ENCODE results near the gene C9orf152. TPM values are rescaled to one million over a fixed set of nuclear protein-coding genes. Genes with fewer than 3 reads are reported as not detected.

C9orf152 gene
- total and polyA plus RNA-seq, 10 donors, result not detected

DNA sequence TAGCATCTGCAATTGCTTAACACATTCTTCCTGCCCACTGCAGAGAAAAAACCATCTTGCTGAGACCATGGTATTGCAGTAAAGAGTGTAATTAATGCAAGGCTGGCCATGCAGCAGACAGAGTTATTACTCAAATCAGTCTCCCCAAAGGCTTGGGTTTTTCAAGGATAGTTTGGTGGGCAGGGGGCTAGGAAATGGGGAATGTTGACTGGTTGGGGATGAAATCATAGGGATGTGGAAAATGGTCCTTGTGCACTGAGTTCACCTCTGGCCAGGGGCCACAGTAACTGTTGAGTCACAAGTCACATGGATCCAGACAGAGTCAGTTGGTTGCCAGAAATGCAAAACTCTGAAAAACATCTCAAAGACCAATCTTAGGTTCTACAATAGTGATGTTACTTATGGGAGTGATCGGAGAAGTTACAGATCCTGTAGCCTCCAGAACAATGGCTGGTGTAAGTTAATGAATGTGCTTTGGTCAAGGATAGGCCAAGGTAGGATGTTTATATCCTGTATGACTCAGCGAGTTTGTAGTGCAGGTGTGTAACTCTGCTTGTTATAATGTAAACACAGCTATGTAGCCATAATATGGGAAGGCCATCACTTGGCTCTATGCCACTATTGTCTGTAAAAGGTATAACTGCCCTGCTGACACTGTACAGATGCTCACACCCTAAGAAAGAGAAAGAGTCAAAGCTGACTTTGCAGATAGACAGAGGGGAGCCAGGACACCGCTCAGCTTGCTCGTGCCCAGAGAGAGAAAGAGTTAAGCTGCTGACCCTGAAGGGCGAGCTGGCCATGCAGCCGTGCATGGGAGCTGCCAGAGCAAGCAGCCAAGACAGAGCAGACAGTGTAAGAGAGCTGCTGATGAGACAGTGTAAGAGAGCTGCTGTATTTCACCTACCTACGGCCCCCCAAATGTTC, 27.2 kb downstream of the C9orf152 start:
- no peak overlapping the region for H3K27ac ChIP-seq
- intact Hi-C loops (cut with DNase I; ENCODE audit: low total_unique reads), result loop anchor here (5.0 kb wide), 1 partner anchor 442 kb away; no protein-coding TSS in a partner anchor
- H3K9me3 ChIP-seq, result no peaks in the 10 kb centered on the region
- H3K4me1 ChIP-seq, result peaks cover 0 to 12% (median 0%) of the 10 kb centered on the region in 6 donors
- H3K27me3 ChIP-seq (replicated peaks in 1 of 7), result no peaks in the 10 kb centered on the region
- no peaks in the 10 kb centered on the region for H3K36me3 ChIP-seq
- no peak overlapping the region for H3K4me3 ChIP-seq
- 68 to 79% (median 78%) methylated on average over 7 of the region's 7 CpGs for WGBS, 5 donors
- DNase-seq, result no peak
- TF ChIP-seq POLR2AphosphoS5 (IDR thresholded peaks at IDR 0.05) (no peak), POLR2A (IDR thresholded peaks at IDR 0.05) (no peak)
- TF ChIP-seq, protein P1, sequence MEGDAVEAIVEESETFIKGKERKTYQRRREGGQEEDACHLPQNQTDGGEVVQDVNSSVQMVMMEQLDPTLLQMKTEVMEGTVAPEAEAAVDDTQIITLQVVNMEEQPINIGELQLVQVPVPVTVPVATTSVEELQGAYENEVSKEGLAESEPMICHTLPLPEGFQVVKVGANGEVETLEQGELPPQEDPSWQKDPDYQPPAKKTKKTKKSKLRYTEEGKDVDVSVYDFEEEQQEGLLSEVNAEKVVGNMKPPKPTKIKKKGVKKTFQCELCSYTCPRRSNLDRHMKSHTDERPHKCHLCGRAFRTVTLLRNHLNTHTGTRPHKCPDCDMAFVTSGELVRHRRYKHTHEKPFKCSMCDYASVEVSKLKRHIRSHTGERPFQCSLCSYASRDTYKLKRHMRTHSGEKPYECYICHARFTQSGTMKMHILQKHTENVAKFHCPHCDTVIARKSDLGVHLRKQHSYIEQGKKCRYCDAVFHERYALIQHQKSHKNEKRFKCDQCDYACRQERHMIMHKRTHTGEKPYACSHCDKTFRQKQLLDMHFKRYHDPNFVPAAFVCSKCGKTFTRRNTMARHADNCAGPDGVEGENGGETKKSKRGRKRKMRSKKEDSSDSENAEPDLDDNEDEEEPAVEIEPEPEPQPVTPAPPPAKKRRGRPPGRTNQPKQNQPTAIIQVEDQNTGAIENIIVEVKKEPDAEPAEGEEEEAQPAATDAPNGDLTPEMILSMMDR (IDR thresholded peaks at IDR 0.05 in 8 of 11, conservative IDR thresholded peaks at IDR 0.05 in 3 of 11), result no peak

GRCh38 chr9:110179734-110180133, 28.2 kb downstream of the C9orf152 start:
- 73 to 87% (median 80%) methylated on average over 4 of the region's 4 CpGs for WGBS, 5 donors
- TF ChIP-seq, protein P1 (IDR thresholded peaks at IDR 0.05 in 8 of 11, conservative IDR thresholded peaks at IDR 0.05 in 3 of 11), result no peak
- TF ChIP-seq POLR2A (IDR thresholded peaks at IDR 0.05) (no peak), POLR2AphosphoS5 (IDR thresholded peaks at IDR 0.05) (no peak)
- Histone ChIP-seq H3K4me3 (no peak overlapping the region), H3K9me3 (no peaks in the 10 kb centered on the region), H3K4me1 (peaks cover 0 to 12% (median 0%) of the 10 kb centered on the region in 6 donors), H3K27me3 (replicated peaks in 1 of 7) (no peaks in the 10 kb centered on the region), H3K36me3 (no peaks in the 10 kb centered on the region), H3K27ac (no peak overlapping the region)
- DNase-seq, result no peak
- intact Hi-C loops (cut with DNase I; ENCODE audit: low total_unique reads), result loop anchor here (5.0 kb wide), 1 partner anchor 443 kb away; no protein-coding TSS in a partner anchor

- H3K36me3 ChIP-seq, result no peaks in the 10 kb centered on the region
- peaks cover 0 to 13% (median 4%) of the 10 kb centered on the region in 6 donors for H3K4me1 ChIP-seq
- no peaks in the 10 kb centered on the region for H3K27me3 ChIP-seq (replicated peaks in 1 of 7)
- TF ChIP-seq POLR2A (IDR thresholded peaks at IDR 0.05), result no peak
- no peak for TF ChIP-seq POLR2AphosphoS5 (IDR thresholded peaks at IDR 0.05)
- TF ChIP-seq, protein P1 (IDR thresholded peaks at IDR 0.05 in 8 of 11, conservative IDR thresholded peaks at IDR 0.05 in 3 of 11), result no peak
- DNase-seq, result no peak
- H3K9me3 ChIP-seq, result no peaks in the 10 kb centered on the region
- H3K27ac ChIP-seq, result no peak overlapping the region
- H3K4me3 ChIP-seq, result no peak overlapping the region
- WGBS, 5 donors, result 54 to 74% (median 67%) methylated on average over 1 of the region's 1 CpG
- intact Hi-C loops (cut with DNase I; ENCODE audit: low total_unique reads), result no loop called here
Observed at GRCh38 chr9:110178281-110178680, 29.7 kb downstream of the C9orf152 start.

- H3K9me3 ChIP-seq, result no peaks in the 10 kb centered on the region
- no peaks in the 10 kb centered on the region for H3K27me3 ChIP-seq (replicated peaks in 1 of 7)
- H3K4me1 ChIP-seq, result peaks cover 0 to 21% (median 4%) of the 10 kb centered on the region in 6 donors
- WGBS, 5 donors, result 85 to 93% (median 90%) methylated on average over 4 of the region's 4 CpGs
- H3K36me3 ChIP-seq, result peaks cover 0 to 22% (median 2%) of the 10 kb centered on the region in 6 donors
- H3K27ac ChIP-seq, result no peak overlapping the region
- DNase-seq, result no peak
- TF ChIP-seq, protein P1 (IDR thresholded peaks at IDR 0.05 in 8 of 11, conservative IDR thresholded peaks at IDR 0.05 in 3 of 11), result no peak
- TF ChIP-seq POLR2AphosphoS5 (IDR thresholded peaks at IDR 0.05) (no peak), POLR2A (IDR thresholded peaks at IDR 0.05) (no peak)
- intact Hi-C loops (cut with DNase I; ENCODE audit: low total_unique reads), result no loop called here
- no peak overlapping the region for H3K4me3 ChIP-seq
Observed at GRCh38 chr9:110175275-110175968, 32.5 kb downstream of the C9orf152 start.

Data from spleen (tissue), 11 donors.